Keratinocyte (primary cell): ENCODE measurements around the gene TOGARAM1. TPM values are rescaled to one million over a fixed set of nuclear protein-coding genes. Genes with fewer than 3 reads are reported as not detected.

Source experiments
- DNase-seq: peaks from one replicate; pipeline ENCODE4 v3.0.0-alpha.2; 2011; ENCODE audit warnings: low read depth, missing footprints, low spot score
- FAIRE-seq: peaks from 2 replicates; lab custom pipeline; 2011; peaks lifted over from hg19 to GRCh38; lab: Jason Lieb, UNC
- H2AFZ ChIP-seq: 2 replicates; pipeline ENCODE4 v1.6.0; 2012; ENCODE audit warnings: low read length, control low read depth, inconsistent platforms; ENCODE audit not compliant: control insufficient read depth
- H3K27ac ChIP-seq: 2 replicates; pipeline ENCODE4 v1.5.1; 2011; ENCODE audit warnings: low read length; ENCODE audit not compliant: control insufficient read depth, insufficient read depth
- H3K27me3 ChIP-seq: 3 replicates; pipeline ENCODE4 v1.6.0; 2011; ENCODE audit warnings: low read length; ENCODE audit not compliant: control insufficient read depth, insufficient read depth; ENCODE audit errors: extremely low read depth
- H3K36me3 ChIP-seq, 2 experiments: 2 replicates in 1 of 2; 3 replicates in 1 of 2; pipeline ENCODE4 v1.5.1; 2011; ENCODE audit warnings: low read length in 2 of 2, mild to moderate bottlenecking in 1 of 2; ENCODE audit not compliant: control insufficient read depth in 2 of 2, insufficient read depth in 2 of 2; ENCODE audit errors: extremely low read depth in 1 of 2
- H3K4me1 ChIP-seq: 3 replicates; pipeline ENCODE4 v1.5.1; 2011; ENCODE audit warnings: low read length; ENCODE audit not compliant: control insufficient read depth, insufficient read depth; ENCODE audit errors: extremely low read depth
- H3K4me2 ChIP-seq: 3 replicates; pipeline ENCODE4 v1.6.0; 2011; ENCODE audit warnings: low read depth, low read length; ENCODE audit not compliant: control insufficient read depth, insufficient read depth; ENCODE audit errors: extremely low read depth
- H3K4me3 ChIP-seq, 3 experiments: fragments of 200-600 bp in 1 of 3; sonication (generic) in 1 of 3; 2 replicates in 2 of 3; 3 replicates in 1 of 3; pipeline ENCODE4 v1.5.1; 2011 to 2016; ENCODE audit warnings: low read length in 3 of 3, mild to moderate bottlenecking in 3 of 3, control low read depth in 2 of 3, inconsistent platforms in 1 of 3, low read depth in 1 of 3, mixed read lengths in 1 of 3, mixed run types in 1 of 3, moderate library complexity in 1 of 3; ENCODE audit not compliant: control insufficient read depth in 2 of 3, insufficient read depth in 2 of 3; ENCODE audit errors: extremely low read depth in 1 of 3
- H3K79me2 ChIP-seq: 2 replicates; pipeline ENCODE4 v1.6.0; 2012; ENCODE audit warnings: low read length; ENCODE audit not compliant: control insufficient read depth, insufficient read depth
- H3K9ac ChIP-seq: 3 replicates; pipeline ENCODE4 v1.6.0; 2011; ENCODE audit warnings: low read length; ENCODE audit not compliant: control insufficient read depth, insufficient read depth; ENCODE audit errors: extremely low read depth
- H3K9me1 ChIP-seq: 3 replicates; pipeline ENCODE4 v1.6.0; 2011; ENCODE audit warnings: low read length; ENCODE audit not compliant: control insufficient read depth, insufficient read depth; ENCODE audit errors: extremely low read depth
- H3K9me3 ChIP-seq: 2 replicates; pipeline ENCODE4 v1.5.1; 2012; ENCODE audit warnings: low read depth, low read length; ENCODE audit not compliant: control insufficient read depth
- H4K20me1 ChIP-seq: 3 replicates; pipeline ENCODE4 v1.6.0; 2011; ENCODE audit warnings: low read length; ENCODE audit not compliant: control insufficient read depth, insufficient read depth; ENCODE audit errors: extremely low read depth
- EZH2 ChIP-seq: IDR thresholded peaks from one replicate; pipeline ENCODE4 v1.6.1; 2012; ENCODE audit warnings: inconsistent platforms, mild to moderate bottlenecking, low read length, moderate library complexity
- dilution Hi-C: fragments of 300-500 bp; cut with MboI; formaldehyde crosslinking; loops from one replicate; pipeline ENCODE4 v1.7.0; 2020; ENCODE audit warnings: low sequenced_read_pairs; ENCODE audit not compliant: extremely low pct_ligation_motif_present
- polyA plus RNA-seq, 5 experiments: library from polyadenylated mRNA; depleted of rRNA in 3 of 5; stranded (reverse) in 3 of 5; stranded (forward) in 1 of 5; unstranded in 1 of 5; fragments of >200 nt; gene quantifications; 1 replicate in 1 of 5; 2 replicates in 3 of 5; 3 replicates in 1 of 5; pipeline versions ENCODE4 v1.2.1 to v1.2.3, GENCODE V29; 2011 to 2012; ENCODE audit warnings: missing spikeins in 2 of 5, low read depth in 1 of 5, low replicate concordance in 1 of 5
- TF ChIP-seq, protein P1 (sequence below), 3 experiments: IDR thresholded peaks in 1 of 3; conservative IDR thresholded peaks in 1 of 3; optimal IDR thresholded peaks in 1 of 3; 2 replicates in 2 of 3; 3 replicates in 1 of 3; pipeline versions ENCODE3 to v1.5.1; 2011; ENCODE audit warnings: low read length in 3 of 3, mild to moderate bottlenecking in 3 of 3, moderate library complexity in 2 of 3, control low read depth in 1 of 3, inconsistent platforms in 1 of 3; ENCODE audit not compliant: insufficient read depth in 2 of 3; ENCODE audit errors: extremely low read depth in 1 of 3

Gene TOGARAM1
- polyA plus RNA-seq, 1 donor (not counting 4 experiments of a cell fraction or from before 2014, with no cell fraction given), result 8.2 TPM

DNA sequence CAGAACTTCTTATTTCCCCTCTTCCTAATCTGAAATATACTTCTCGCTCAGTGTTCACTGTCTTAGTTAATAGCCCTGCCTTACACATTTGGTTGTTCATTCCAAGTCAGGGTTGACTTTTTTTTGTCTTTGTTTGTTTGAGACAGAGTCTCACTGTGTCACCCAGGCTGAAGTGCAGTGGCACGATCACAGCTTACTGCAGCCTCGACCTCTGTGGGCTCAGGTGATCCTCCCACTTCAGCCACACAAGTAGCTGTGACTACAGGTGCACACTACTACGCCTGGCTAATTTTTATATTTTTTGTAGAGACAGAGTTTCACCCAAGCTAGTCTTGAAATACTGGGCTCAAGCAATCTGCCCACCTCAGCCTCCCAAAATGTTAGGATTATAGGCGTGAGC is 79.7 kb downstream of the TOGARAM1 start:
- H3K9me1 ChIP-seq, result no peaks in the 10 kb centered on the region
- peaks cover 0 to 7% of the 10 kb centered on the region in 2 experiments for H3K36me3 ChIP-seq
- TF ChIP-seq EZH2, result no peak
- TF ChIP-seq, protein P1, sequence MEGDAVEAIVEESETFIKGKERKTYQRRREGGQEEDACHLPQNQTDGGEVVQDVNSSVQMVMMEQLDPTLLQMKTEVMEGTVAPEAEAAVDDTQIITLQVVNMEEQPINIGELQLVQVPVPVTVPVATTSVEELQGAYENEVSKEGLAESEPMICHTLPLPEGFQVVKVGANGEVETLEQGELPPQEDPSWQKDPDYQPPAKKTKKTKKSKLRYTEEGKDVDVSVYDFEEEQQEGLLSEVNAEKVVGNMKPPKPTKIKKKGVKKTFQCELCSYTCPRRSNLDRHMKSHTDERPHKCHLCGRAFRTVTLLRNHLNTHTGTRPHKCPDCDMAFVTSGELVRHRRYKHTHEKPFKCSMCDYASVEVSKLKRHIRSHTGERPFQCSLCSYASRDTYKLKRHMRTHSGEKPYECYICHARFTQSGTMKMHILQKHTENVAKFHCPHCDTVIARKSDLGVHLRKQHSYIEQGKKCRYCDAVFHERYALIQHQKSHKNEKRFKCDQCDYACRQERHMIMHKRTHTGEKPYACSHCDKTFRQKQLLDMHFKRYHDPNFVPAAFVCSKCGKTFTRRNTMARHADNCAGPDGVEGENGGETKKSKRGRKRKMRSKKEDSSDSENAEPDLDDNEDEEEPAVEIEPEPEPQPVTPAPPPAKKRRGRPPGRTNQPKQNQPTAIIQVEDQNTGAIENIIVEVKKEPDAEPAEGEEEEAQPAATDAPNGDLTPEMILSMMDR (optimal IDR thresholded peaks at IDR 0.05 in 1 of 3, IDR thresholded peaks at IDR 0.05 in 1 of 3, conservative IDR thresholded peaks at IDR 0.05 in 1 of 3; ENCODE audit: extremely low read depth in 1 of 3, insufficient read depth in 2 of 3, low read length in 3 of 3), result no peak
- H3K9ac ChIP-seq, result no peak overlapping the region
- H3K27ac ChIP-seq, result no peak overlapping the region
- H3K27me3 ChIP-seq, result no peaks in the 10 kb centered on the region
- H3K4me2 ChIP-seq, result no peak overlapping the region
- no peaks in the 10 kb centered on the region for H3K9me3 ChIP-seq
- no peaks in the 10 kb centered on the region for H4K20me1 ChIP-seq
- no peaks in the 10 kb centered on the region for H3K79me2 ChIP-seq
- dilution Hi-C loops, result no loop called here
- FAIRE-seq (no peak), DNase-seq (no peak)
- H2AFZ ChIP-seq, result no peak overlapping the region
- no peak overlapping the region for H3K4me3 ChIP-seq
- H3K4me1 ChIP-seq, result no peaks in the 10 kb centered on the region

GRCh38 chr14:45044638-45045037 is 82.6 kb downstream of the TOGARAM1 start:
- no peaks in the 10 kb centered on the region for H3K36me3 ChIP-seq
- no peaks in the 10 kb centered on the region for H3K9me3 ChIP-seq
- FAIRE-seq (no peak), DNase-seq (no peak)
- H3K4me1 ChIP-seq, result no peaks in the 10 kb centered on the region
- H3K4me3 ChIP-seq, result no peak overlapping the region
- dilution Hi-C loops, result no loop called here
- H3K27me3 ChIP-seq, result no peaks in the 10 kb centered on the region
- TF ChIP-seq, protein P1 (optimal IDR thresholded peaks at IDR 0.05 in 1 of 3, IDR thresholded peaks at IDR 0.05 in 1 of 3, conservative IDR thresholded peaks at IDR 0.05 in 1 of 3; ENCODE audit: extremely low read depth in 1 of 3, insufficient read depth in 2 of 3, low read length in 3 of 3), result no peak
- TF ChIP-seq EZH2, result no peak
- no peaks in the 10 kb centered on the region for H3K9me1 ChIP-seq
- no peak overlapping the region for H3K4me2 ChIP-seq
- H4K20me1 ChIP-seq, result no peaks in the 10 kb centered on the region
- no peaks in the 10 kb centered on the region for H3K79me2 ChIP-seq
- no peak overlapping the region for H3K27ac ChIP-seq
- H3K9ac ChIP-seq, result no peak overlapping the region
- no peak overlapping the region for H2AFZ ChIP-seq
